HUES6 (cell line): ENCODE measurements around the gene IFT25.
"Not testable (repeated sequence)": the region's sequence is repeated elsewhere in the genome, so short reads cannot be mapped to it uniquely, and the experiment has no call there.

ENCODE experiments used
- H3K27ac ChIP-seq: 2 replicates; pipeline ENCODE4 v1.7.0; 2013; ENCODE audit warnings: low read depth, mild to moderate bottlenecking, low read length, inconsistent platforms
- H3K27me3 ChIP-seq: 2 replicates; pipeline ENCODE4 v1.6.1; 2013; ENCODE audit warnings: low read length; ENCODE audit not compliant: control insufficient read depth, insufficient read depth
- H3K36me3 ChIP-seq: 2 replicates; pipeline ENCODE4 v1.6.1; 2013; ENCODE audit warnings: low read length; ENCODE audit not compliant: control insufficient read depth, insufficient read depth
- H3K4me1 ChIP-seq: 2 replicates; pipeline ENCODE4 v1.6.1; 2013; ENCODE audit warnings: low read length; ENCODE audit not compliant: control insufficient read depth, insufficient read depth
- H3K4me3 ChIP-seq: 2 replicates; pipeline ENCODE4 v1.5.1; 2013; ENCODE audit warnings: low read depth, low read length
- H3K9ac ChIP-seq: one replicate; pipeline ENCODE4 v1.6.1; 2013; ENCODE audit warnings: mild to moderate bottlenecking, low read length
- H3K9me3 ChIP-seq: 2 replicates; pipeline ENCODE4 v1.6.1; 2013; ENCODE audit warnings: low read depth, low read length; ENCODE audit not compliant: control insufficient read depth, insufficient read depth

The IFT25 gene

DNA sequence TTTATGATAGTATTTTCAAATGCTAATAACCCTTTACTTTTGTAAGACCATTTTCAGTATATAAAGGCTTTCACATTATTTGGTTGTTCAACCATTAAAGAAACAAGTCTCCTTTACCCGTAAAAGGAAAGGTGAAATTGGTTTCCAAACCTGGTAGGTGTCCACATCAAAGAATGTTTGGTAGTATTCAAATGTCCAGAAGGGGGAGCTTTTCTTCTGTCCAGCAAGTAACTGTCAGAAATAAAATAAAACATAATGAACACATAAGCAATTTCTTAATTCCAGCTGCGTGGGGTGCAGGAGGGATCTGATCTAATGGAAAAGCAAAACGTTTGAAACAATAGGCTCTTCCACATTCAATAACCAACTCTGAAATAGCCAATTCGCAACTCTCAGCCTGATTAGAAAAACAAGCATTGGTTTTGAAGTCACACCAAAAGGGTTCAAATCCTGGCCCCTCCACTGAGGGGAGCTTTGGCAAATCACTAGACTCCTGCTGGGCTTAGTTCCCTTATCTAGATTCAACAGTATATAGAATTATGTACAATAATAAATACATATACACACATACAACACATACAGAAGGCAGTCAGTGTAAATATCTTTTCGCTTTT, 66.9 kb downstream of the IFT25 start:
- Histone ChIP-seq H3K9me3 (no peaks in the 10 kb centered on the region), H3K36me3 (peaks cover 33% of the 10 kb centered on the region), H3K4me3 (no peak overlapping the region), H3K27me3 (no peaks in the 10 kb centered on the region), H3K4me1 (no peaks in the 10 kb centered on the region), H3K9ac (no peak overlapping the region), H3K27ac (no peak overlapping the region)

DNA sequence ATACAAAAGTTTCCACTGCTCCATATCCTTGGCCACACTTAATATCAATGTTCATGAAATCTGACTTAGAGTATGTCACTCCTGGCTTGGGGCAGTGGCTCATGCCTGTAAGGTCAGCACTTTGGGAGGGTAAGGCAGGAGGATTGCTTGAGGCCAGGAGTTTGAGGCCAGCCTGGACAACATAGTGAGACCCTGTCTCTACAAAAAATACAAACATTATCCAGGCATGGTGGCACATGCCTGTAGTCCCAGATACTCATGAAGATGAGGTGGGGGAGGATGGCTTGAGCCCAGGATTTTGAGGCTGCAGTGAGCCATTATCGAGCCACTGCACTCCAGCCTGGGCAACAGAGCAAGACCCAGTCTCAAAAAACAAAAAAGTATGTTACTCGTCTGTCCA, 70.3 kb downstream of the IFT25 start:
- not testable (repeated sequence) for H3K9ac ChIP-seq, H3K27me3 ChIP-seq, H3K9me3 ChIP-seq, H3K27ac ChIP-seq, H3K4me3 ChIP-seq, H3K4me1 ChIP-seq
- H3K36me3 ChIP-seq, result peaks cover 30% of the 10 kb centered on the region

DNA sequence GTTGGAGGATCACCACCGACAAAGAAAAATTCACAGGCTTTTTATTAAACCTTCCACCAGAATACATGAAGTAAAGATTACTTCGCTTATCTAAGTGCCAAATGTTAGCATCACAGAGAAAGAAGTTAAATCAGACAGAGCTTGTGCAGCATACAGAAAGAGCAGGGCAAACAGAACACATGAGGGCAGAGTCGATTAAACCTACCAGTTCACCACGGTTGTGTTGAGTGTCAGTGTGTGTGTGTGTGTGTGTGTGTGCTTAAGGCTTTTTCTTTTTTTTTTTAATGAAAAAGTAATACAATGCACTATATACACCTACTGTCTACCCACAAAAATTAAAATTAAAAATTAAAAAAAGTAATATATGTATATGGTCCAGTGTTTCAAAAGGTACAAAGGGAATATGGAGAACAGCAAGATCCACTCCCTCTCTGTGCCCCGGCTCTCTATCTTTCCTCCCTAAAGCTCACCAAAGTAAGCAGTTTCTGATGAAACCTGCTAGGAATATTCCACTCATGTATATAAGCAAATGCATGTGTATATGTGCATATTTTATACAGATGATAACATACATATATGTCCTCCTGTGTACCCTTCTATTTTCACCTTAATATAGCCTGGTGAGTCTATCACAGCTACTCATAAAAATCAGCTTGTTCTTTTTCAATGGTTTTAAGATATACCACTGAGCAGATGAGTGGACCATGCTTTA, 73.6 kb downstream of the IFT25 start:
- Histone ChIP-seq H3K9me3 (no peaks in the 10 kb centered on the region), H3K4me1 (no peaks in the 10 kb centered on the region), H3K27ac (no peak overlapping the region), H3K27me3 (no peaks in the 10 kb centered on the region), H3K36me3 (peaks cover 32% of the 10 kb centered on the region), H3K4me3 (no peak overlapping the region), H3K9ac (no peak overlapping the region)
